WERI-Rb-1 (cell line): ENCODE measurements around the gene PAFAH2.

Experiments used
- DNase-seq: peaks from one replicate; pipeline ENCODE4 v3.0.0-alpha.2; 2020
- H3K27ac ChIP-seq: fragments of 250-450 bp; sonication (Bioruptor Pico); 2 replicates; pipeline ENCODE4 v1.5.1; 2020; ENCODE audit warnings: mild to moderate bottlenecking, moderate library complexity
- H3K27me3 ChIP-seq: fragments of 250-450 bp; sonication (Bioruptor Pico); 2 replicates; pipeline ENCODE4 v1.5.1; 2021; ENCODE audit warnings: mild to moderate bottlenecking, low read depth, moderate library complexity; ENCODE audit not compliant: insufficient read depth, severe bottlenecking
- H3K36me3 ChIP-seq: fragments of 250-450 bp; sonication (Bioruptor Pico); 2 replicates; pipeline ENCODE4 v1.5.1; 2020; ENCODE audit warnings: mild to moderate bottlenecking, moderate library complexity
- H3K4me3 ChIP-seq: 2 replicates; pipeline ENCODE4 v1.5.1; 2011; ENCODE audit warnings: low read depth, mild to moderate bottlenecking, control low read depth, low read length
- H3K9me3 ChIP-seq: fragments of 250-450 bp; sonication (Bioruptor Pico); 2 replicates; pipeline ENCODE4 v1.5.1; 2021; ENCODE audit warnings: mild to moderate bottlenecking, moderate library complexity; ENCODE audit not compliant: severe bottlenecking
- CTCF ChIP-seq: IDR thresholded peaks from 2 replicates; pipeline ENCODE4 v1.5.1; 2011; ENCODE audit warnings: low read depth, mild to moderate bottlenecking, control low read depth, inconsistent platforms, low read length

Gene PAFAH2

GRCh38 chr1:25993197-25993951 lies 4.5 kb downstream of the PAFAH2 start:
- no peaks in the 10 kb centered on the region for H3K27me3 ChIP-seq
- H3K36me3 ChIP-seq: no peaks in the 10 kb centered on the region
- no peak for TF ChIP-seq CTCF
- no peak for DNase-seq
- no peaks in the 10 kb centered on the region for H3K9me3 ChIP-seq
- H3K4me3 ChIP-seq: no peak overlapping the region
- H3K27ac ChIP-seq: peak overlapping the region; percentile 70

GRCh38 chr1:25992689-25993171 lies 5.1 kb downstream of the PAFAH2 start:
- peak overlapping the region; percentile 70 for H3K27ac ChIP-seq
- H3K36me3 ChIP-seq: no peaks in the 10 kb centered on the region
- no peak overlapping the region for H3K4me3 ChIP-seq
- no peaks in the 10 kb centered on the region for H3K27me3 ChIP-seq
- TF ChIP-seq CTCF: no peak
- no peaks in the 10 kb centered on the region for H3K9me3 ChIP-seq
- DNase-seq: no peak

GRCh38 chr1:25991937-25992688 lies 5.8 kb downstream of the PAFAH2 start:
- no peak for TF ChIP-seq CTCF
- no peak overlapping the region; the same call in 1 of the 2 replicates for H3K27ac ChIP-seq
- H3K4me3 ChIP-seq: no peak overlapping the region
- no peaks in the 10 kb centered on the region for H3K36me3 ChIP-seq
- no peak for DNase-seq
- H3K27me3 ChIP-seq: no peaks in the 10 kb centered on the region
- no peaks in the 10 kb centered on the region for H3K9me3 ChIP-seq

- Histone ChIP-seq H3K36me3 (peaks cover 8% of the 10 kb centered on the region), H3K27ac (peak overlapping the region; percentile 96), H3K9me3 (peaks cover under 1% of the 10 kb centered on the region), H3K27me3 (no peaks in the 10 kb centered on the region), H3K4me3 (peak overlapping the region; percentile 6)
- DNase-seq: no peak
- no peak for TF ChIP-seq CTCF
These were observed 7.0 kb downstream of the PAFAH2 start for GRCh38 chr1:25990702-25991395.

- Histone ChIP-seq H3K27ac (peak overlapping the region; percentile 96), H3K27me3 (no peaks in the 10 kb centered on the region), H3K4me3 (peak overlapping the region; percentile 6), H3K36me3 (peaks cover 14% of the 10 kb centered on the region), H3K9me3 (peaks cover 3% of the 10 kb centered on the region)
- TF ChIP-seq CTCF: no peak
- DNase-seq: peak; percentile 56
These were observed 7.6 kb downstream of the PAFAH2 start for GRCh38 chr1:25990251-25990650.
